BJ (cell line): Measurements from ENCODE around the gene PEAR1. TPM values are rescaled to one million over a fixed set of nuclear protein-coding genes. Genes with fewer than 3 reads are reported as not detected.

ENCODE experiments used
- CTCF ChIA-PET: fragments of 350-600 bp; formaldehyde crosslinking; extraction: SDS; loops from one replicate; lab custom pipeline; 2021; ENCODE audit warnings: antibody characterized with exemption, inconsistent platforms; lab: Yijun Ruan, JAX
- POLR2A ChIA-PET: fragments of 300-600 bp; sonication (Branson Sonifier 250); formaldehyde crosslinking; extraction: SDS; loops from one replicate; lab custom pipeline; 2021; ENCODE audit warnings: antibody characterized with exemption; lab: Charles Lee
- DNase-seq: peaks from one replicate; pipeline ENCODE4 v3.0.0-alpha.2; 2011; ENCODE audit warnings: low read depth
- H3K27me3 ChIP-seq: 2 replicates; pipeline ENCODE4 v1.6.0; 2011; ENCODE audit warnings: low read length; ENCODE audit not compliant: control insufficient read depth, insufficient read depth
- H3K36me3 ChIP-seq: 2 replicates; pipeline ENCODE4 v1.5.1; 2011; ENCODE audit warnings: low read length; ENCODE audit not compliant: control insufficient read depth, insufficient read depth
- H3K4me3 ChIP-seq: 2 replicates; pipeline ENCODE4 v1.5.1; 2011; ENCODE audit warnings: low read depth, mild to moderate bottlenecking, control low read depth, low read length
- polyA plus RNA-seq: library from polyadenylated mRNA; depleted of rRNA; stranded (reverse); fragments of >200 nt; gene quantifications from 2 replicates; pipeline ENCODE4 v1.2.3, GENCODE V29; 2011
- TF ChIP-seq, protein P1 (sequence below): IDR thresholded peaks from 2 replicates; pipeline ENCODE4 v1.5.1; 2011; ENCODE audit warnings: low read depth, mild to moderate bottlenecking, control low read depth, inconsistent platforms, low read length, moderate library complexity; ENCODE audit not compliant: insufficient read depth

Gene PEAR1
- polyA plus RNA-seq, 1 experiment = 50.4 TPM

DNA sequence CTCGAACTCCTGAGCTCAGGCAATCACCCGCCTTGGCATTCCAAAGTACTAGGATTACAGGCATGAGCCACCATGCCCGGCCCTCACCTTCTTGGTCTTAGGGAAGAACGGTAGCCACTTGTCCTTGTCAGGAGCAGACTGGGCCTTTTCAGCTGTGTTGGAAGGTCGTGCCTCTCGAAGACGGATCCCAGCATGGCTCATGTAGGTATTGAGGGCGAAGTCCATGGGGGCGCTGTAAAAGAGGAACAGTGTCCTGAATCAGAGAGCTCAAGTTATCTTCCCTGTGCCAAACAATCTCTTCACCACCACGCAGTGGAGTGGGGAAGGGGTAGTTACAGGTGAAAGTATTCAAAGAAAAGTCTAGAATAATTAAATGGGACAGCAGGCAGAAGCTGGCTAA, 62.8 kb downstream of the PEAR1 start:
- Histone ChIP-seq H3K27me3 (no peaks in the 10 kb centered on the region), H3K36me3 (peaks cover 26% of the 10 kb centered on the region), H3K4me3 (no peak overlapping the region)
- POLR2A ChIA-PET = no interaction called here
- DNase-seq = no peak
- CTCF ChIA-PET = interaction anchor here (0.8 to 2.0 kb wide), 6 partner anchors 7 to 44 kb away, joined by 3 to 7 read pairs (median 4); no protein-coding TSS in a partner anchor
- TF ChIP-seq, protein P1, sequence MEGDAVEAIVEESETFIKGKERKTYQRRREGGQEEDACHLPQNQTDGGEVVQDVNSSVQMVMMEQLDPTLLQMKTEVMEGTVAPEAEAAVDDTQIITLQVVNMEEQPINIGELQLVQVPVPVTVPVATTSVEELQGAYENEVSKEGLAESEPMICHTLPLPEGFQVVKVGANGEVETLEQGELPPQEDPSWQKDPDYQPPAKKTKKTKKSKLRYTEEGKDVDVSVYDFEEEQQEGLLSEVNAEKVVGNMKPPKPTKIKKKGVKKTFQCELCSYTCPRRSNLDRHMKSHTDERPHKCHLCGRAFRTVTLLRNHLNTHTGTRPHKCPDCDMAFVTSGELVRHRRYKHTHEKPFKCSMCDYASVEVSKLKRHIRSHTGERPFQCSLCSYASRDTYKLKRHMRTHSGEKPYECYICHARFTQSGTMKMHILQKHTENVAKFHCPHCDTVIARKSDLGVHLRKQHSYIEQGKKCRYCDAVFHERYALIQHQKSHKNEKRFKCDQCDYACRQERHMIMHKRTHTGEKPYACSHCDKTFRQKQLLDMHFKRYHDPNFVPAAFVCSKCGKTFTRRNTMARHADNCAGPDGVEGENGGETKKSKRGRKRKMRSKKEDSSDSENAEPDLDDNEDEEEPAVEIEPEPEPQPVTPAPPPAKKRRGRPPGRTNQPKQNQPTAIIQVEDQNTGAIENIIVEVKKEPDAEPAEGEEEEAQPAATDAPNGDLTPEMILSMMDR = no peak

DNA sequence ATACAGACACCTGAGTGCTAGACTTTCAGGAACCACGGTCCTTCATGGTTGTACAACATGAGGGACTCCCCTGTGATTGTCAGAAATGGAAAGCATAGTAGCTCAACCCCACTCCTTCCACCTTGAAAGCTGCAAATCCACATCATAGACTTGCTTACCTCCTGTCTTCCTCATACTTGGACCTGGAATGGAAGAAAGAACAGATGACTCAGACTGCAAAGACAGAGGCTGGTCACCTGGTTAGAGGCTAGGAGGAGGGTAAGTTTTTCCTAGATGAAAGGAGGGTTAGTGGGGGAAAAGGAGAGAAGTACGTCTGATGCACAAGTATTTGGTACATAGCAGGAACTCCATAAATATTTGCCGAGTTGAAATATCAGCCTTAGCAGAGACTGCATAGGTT, 64.1 kb downstream of the PEAR1 start:
- Histone ChIP-seq H3K4me3 (no peak overlapping the region), H3K27me3 (no peaks in the 10 kb centered on the region), H3K36me3 (peaks cover 26% of the 10 kb centered on the region)
- no peak for DNase-seq
- TF ChIP-seq, protein P1 = no peak
- ChIA-PET CTCF (interaction anchor here (0.5 to 1.7 kb wide), 4 partner anchors 9 to 218 kb away, joined by 3 to 4 read pairs (median 4); no protein-coding TSS in a partner anchor), POLR2A (no interaction called here)

DNA sequence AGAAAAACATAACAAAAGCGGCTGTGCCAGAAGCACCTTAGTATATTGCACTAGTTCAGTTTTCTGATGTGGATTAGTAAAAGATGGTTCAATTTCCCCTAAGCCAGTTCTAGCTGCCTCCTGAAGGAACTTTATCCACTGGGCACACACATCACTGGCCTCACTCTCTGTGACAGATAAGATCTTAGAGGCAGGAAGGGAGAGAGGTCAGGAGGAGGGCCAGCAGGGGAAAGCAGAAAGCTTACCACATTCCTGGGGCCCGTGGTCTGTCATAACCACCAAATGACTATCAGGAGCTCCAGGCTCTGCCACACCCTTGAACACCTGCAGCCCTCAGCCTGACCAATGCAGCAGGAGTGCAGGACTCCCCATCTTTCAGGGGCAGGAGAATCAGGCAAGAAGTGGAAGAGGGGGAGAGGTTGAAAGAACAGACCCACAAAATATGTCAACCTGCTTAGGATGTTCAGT, 64.8 kb downstream of the PEAR1 start:
- H3K27me3 ChIP-seq = no peaks in the 10 kb centered on the region
- POLR2A ChIA-PET = no interaction called here
- CTCF ChIA-PET = interaction anchor here (1.3 to 1.7 kb wide), 2 partner anchors 9 to 116 kb away, joined by 5 to 6 read pairs; no protein-coding TSS in a partner anchor
- peaks cover 25% of the 10 kb centered on the region for H3K36me3 ChIP-seq
- DNase-seq = no peak
- no peak overlapping the region for H3K4me3 ChIP-seq
- TF ChIP-seq, protein P1 = no peak

DNA sequence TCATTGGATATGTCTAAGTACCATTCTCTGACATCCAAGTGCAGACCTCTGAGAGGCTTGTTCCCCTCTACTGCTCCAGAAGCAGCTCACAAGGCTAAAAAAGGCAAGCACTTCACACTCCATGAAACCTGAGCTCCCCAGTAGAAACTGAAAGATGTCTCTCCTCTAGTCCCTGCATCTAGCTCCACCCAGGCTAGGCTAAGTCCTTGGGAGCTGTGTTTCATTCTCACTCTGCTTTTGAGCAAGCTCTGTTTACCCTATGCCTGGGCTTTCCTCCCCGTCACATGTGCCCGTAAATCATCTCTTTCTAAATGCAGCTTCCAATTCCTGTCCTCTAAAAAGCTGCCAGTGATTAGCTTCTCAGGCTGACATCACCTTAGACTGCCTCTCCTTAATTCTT, 65.9 kb downstream of the PEAR1 start:
- H3K4me3 ChIP-seq = no peak overlapping the region
- ChIA-PET POLR2A (no interaction called here), CTCF (interaction anchor here (0.8 to 1.7 kb wide), 4 partner anchors 11 to 233 kb away, joined by 3 to 6 read pairs (median 4); no protein-coding TSS in a partner anchor)
- H3K27me3 ChIP-seq = no peaks in the 10 kb centered on the region
- TF ChIP-seq, protein P1 = no peak
- H3K36me3 ChIP-seq = peaks cover 25% of the 10 kb centered on the region
- DNase-seq = peak; percentile 32

DNA sequence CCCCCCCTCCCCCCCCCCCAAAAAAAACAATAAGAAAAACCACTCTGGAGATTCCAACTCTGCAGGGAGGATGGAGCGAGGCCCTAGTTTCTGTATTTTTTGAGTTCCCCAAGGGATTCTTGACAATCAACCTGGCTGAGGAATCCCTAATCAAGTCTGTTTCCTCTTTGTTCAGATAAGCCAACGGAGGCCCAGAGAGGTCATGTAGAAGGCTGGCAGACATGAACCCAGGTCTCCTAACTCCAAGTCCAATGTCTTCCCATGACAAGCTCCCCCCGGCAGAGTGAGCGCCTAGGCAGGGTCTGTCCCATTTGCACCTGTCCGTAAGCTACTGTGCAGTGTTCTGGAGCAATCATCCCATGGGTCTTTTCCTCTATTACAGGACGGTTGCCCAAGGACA, 66.4 kb downstream of the PEAR1 start:
- DNase-seq = no peak
- H3K27me3 ChIP-seq = no peaks in the 10 kb centered on the region
- POLR2A ChIA-PET = interaction anchor here (0.6 kb wide), 1 partner anchor 32 kb away, joined by 3 read pairs; no protein-coding TSS in a partner anchor
- CTCF ChIA-PET = interaction anchor here (0.8 to 1.7 kb wide), 3 partner anchors 16 to 233 kb away, joined by 3 to 6 read pairs (median 3); no protein-coding TSS in a partner anchor
- no peak overlapping the region for H3K4me3 ChIP-seq
- TF ChIP-seq, protein P1 = no peak
- peaks cover 22% of the 10 kb centered on the region for H3K36me3 ChIP-seq
